Panc1 (cell line): ENCODE measurements around the gene ATF3.

Experiments
- SIN3A ChIP-seq: IDR thresholded peaks from 2 replicates; pipeline ENCODE4 v1.6.1; 2012; ENCODE audit warnings: low read depth, mild to moderate bottlenecking, low read length, moderate library complexity, borderline replicate concordance; ENCODE audit not compliant: insufficient read depth
- TF ChIP-seq, protein P1 (sequence below): fragments of 450-650 bp; IDR thresholded peaks from 2 replicates; pipeline ENCODE4 v1.5.1; 2017; ENCODE audit warnings: mild to moderate bottlenecking
- TF ChIP-seq, protein P2 (sequence below), 2 experiments: IDR thresholded peaks; 2 replicates each; pipeline ENCODE4 v1.6.1; 2011 to 2012; ENCODE audit warnings: low read depth in 2 of 2, control low read depth in 1 of 2, low read length in 1 of 2, mild to moderate bottlenecking in 1 of 2, moderate library complexity in 1 of 2; ENCODE audit not compliant: insufficient read depth in 1 of 2

DNA sequence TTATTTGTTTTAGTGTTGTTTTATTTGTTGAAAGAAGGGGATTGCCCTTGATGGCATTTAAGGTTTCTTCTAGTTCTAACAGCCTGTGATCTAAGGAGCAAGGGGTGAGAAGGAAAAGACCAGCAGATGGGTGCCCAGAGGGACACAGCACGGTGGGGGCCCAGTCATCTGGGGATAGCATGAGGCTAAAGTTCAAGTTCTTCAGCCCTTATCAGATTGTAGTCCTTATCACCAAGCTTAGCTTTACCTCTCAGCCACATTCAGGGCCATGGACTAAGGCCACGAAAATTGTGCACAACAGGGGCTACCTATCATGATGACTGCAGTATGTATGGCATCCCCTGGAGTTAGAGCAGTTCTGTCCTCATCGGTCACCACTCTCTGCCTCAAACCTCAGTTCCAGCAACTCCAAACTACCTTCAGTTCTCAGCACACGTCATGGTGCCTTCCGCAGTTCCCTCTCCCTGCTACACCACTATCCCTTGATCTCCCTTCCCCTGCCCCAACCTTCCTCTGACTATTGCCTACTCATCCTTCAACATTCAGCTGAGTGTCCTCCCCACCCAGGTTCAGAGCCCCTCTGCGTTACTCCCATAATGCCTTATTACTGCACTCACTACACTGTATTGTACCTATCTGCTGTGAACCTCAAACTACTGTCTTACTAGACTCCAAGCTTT, 36.4 kb downstream of the ATF3 start:
- TF ChIP-seq, protein P1, sequence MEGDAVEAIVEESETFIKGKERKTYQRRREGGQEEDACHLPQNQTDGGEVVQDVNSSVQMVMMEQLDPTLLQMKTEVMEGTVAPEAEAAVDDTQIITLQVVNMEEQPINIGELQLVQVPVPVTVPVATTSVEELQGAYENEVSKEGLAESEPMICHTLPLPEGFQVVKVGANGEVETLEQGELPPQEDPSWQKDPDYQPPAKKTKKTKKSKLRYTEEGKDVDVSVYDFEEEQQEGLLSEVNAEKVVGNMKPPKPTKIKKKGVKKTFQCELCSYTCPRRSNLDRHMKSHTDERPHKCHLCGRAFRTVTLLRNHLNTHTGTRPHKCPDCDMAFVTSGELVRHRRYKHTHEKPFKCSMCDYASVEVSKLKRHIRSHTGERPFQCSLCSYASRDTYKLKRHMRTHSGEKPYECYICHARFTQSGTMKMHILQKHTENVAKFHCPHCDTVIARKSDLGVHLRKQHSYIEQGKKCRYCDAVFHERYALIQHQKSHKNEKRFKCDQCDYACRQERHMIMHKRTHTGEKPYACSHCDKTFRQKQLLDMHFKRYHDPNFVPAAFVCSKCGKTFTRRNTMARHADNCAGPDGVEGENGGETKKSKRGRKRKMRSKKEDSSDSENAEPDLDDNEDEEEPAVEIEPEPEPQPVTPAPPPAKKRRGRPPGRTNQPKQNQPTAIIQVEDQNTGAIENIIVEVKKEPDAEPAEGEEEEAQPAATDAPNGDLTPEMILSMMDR, result no peak
- no peak for TF ChIP-seq SIN3A
- TF ChIP-seq, protein P2, sequence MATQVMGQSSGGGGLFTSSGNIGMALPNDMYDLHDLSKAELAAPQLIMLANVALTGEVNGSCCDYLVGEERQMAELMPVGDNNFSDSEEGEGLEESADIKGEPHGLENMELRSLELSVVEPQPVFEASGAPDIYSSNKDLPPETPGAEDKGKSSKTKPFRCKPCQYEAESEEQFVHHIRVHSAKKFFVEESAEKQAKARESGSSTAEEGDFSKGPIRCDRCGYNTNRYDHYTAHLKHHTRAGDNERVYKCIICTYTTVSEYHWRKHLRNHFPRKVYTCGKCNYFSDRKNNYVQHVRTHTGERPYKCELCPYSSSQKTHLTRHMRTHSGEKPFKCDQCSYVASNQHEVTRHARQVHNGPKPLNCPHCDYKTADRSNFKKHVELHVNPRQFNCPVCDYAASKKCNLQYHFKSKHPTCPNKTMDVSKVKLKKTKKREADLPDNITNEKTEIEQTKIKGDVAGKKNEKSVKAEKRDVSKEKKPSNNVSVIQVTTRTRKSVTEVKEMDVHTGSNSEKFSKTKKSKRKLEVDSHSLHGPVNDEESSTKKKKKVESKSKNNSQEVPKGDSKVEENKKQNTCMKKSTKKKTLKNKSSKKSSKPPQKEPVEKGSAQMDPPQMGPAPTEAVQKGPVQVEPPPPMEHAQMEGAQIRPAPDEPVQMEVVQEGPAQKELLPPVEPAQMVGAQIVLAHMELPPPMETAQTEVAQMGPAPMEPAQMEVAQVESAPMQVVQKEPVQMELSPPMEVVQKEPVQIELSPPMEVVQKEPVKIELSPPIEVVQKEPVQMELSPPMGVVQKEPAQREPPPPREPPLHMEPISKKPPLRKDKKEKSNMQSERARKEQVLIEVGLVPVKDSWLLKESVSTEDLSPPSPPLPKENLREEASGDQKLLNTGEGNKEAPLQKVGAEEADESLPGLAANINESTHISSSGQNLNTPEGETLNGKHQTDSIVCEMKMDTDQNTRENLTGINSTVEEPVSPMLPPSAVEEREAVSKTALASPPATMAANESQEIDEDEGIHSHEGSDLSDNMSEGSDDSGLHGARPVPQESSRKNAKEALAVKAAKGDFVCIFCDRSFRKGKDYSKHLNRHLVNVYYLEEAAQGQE (IDR thresholded peaks at IDR 0.05; ENCODE audit: insufficient read depth in 1 of 2, low read depth in 2 of 2, low read length in 1 of 2), result no peak
